Duodenal mucosa (tissue), 2 donors: ENCODE data around the gene LYZL6.

Experiments
- H3K27ac ChIP-seq: one replicate; pipeline ENCODE4 v1.7.0; 2013; ENCODE audit warnings: low read depth, low read length
- H3K27me3 ChIP-seq, 2 donors: one replicate each; pipeline ENCODE4 v1.7.0; 2013; ENCODE audit warnings: low read length in 2 of 2, control low read depth in 1 of 2; ENCODE audit not compliant: insufficient read depth in 2 of 2, control insufficient read depth in 1 of 2
- H3K36me3 ChIP-seq, 2 donors: one replicate each; pipeline ENCODE4 v1.7.0; 2013; ENCODE audit warnings: low read length in 2 of 2, control low read depth in 1 of 2; ENCODE audit not compliant: insufficient read depth in 2 of 2, control insufficient read depth in 1 of 2
- H3K4me1 ChIP-seq, 2 donors: one replicate each; pipeline ENCODE4 v1.7.0; 2013; ENCODE audit warnings: low read length in 2 of 2, control low read depth in 1 of 2; ENCODE audit not compliant: insufficient read depth in 2 of 2, control insufficient read depth in 1 of 2
- H3K4me3 ChIP-seq, 2 donors: one replicate each; pipeline ENCODE4 v1.7.0; 2013; ENCODE audit warnings: low read length in 2 of 2, low read depth in 1 of 2
- H3K9ac ChIP-seq, 2 donors: one replicate each; pipeline ENCODE4 v1.7.0; 2013; ENCODE audit warnings: low read length in 2 of 2, low read depth in 1 of 2
- H3K9me3 ChIP-seq, 2 donors: one replicate each; pipeline ENCODE4 v1.7.0; 2013; ENCODE audit warnings: low read length in 2 of 2, control low read depth in 1 of 2; ENCODE audit not compliant: control insufficient read depth in 1 of 2

The LYZL6 gene, protein sequence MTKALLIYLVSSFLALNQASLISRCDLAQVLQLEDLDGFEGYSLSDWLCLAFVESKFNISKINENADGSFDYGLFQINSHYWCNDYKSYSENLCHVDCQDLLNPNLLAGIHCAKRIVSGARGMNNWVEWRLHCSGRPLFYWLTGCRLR

DNA sequence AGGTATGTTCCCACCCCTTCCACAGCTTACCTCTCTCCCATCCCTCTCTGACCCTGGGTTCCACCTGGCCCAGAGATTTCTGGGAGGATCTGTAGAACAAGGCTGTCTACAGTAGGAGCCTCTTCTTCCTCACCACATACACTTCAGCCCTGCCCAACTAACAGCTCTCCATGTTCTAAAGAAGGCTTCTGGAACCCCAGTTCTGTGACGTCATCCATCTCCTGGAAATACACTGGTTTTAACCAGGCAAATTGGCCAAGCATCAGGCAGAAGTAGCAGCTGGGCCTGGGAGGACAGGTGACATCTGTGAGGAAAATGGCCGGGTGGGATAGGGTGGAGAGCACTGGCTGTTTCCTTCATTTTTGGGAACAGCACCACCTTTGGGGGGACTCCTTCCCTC, at the start of gene LYZL6:
Gene LYZL6 (minus strand): TSS at position 177 of the 400 bp plus-strand sequence. CDS start 4,357 bp downstream, outside the sequence.
- no peak within 1 kb of the TSS for H3K27ac ChIP-seq
- no peaks in the 10 kb centered on the region for H3K9me3 ChIP-seq
- H3K4me1 ChIP-seq = peaks cover 15 to 17% of the 10 kb centered on the region in 2 donors
- no peaks in the 10 kb centered on the region for H3K27me3 ChIP-seq
- H3K4me3 ChIP-seq = peak within 1 kb of the TSS in 1 of 2 donors; percentile 3
- no peak within 1 kb of the TSS for H3K9ac ChIP-seq
- no peaks in the 10 kb centered on the region for H3K36me3 ChIP-seq

DNA sequence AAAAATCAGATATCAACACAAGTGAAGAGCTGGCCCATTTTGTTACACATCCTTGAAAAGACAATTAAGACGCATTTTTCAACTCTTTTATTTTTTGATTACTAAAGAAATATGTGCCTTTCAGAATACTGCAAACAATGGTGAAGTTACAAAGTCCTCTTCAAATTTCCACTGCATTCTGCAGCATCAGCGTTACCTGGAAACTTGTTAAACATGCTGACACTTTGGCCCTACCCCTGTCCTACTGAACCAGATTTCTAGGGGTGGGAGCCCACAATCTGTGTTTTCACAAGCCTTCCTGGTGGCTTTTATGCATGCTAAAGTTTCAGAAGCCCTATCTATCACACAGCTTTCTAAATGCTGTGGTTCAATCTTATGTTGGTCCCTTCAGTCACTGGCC, 47.6 kb upstream of the LYZL6 start:
- H3K9me3 ChIP-seq = peaks cover 0 to 5% of the 10 kb centered on the region in 2 donors
- H3K27me3 ChIP-seq = no peaks in the 10 kb centered on the region
- no peak overlapping the region for H3K4me3 ChIP-seq
- H3K36me3 ChIP-seq = peaks cover 0 to 4% of the 10 kb centered on the region in 2 donors
- no peak overlapping the region for H3K27ac ChIP-seq
- no peaks in the 10 kb centered on the region for H3K4me1 ChIP-seq
- no peak overlapping the region for H3K9ac ChIP-seq

DNA sequence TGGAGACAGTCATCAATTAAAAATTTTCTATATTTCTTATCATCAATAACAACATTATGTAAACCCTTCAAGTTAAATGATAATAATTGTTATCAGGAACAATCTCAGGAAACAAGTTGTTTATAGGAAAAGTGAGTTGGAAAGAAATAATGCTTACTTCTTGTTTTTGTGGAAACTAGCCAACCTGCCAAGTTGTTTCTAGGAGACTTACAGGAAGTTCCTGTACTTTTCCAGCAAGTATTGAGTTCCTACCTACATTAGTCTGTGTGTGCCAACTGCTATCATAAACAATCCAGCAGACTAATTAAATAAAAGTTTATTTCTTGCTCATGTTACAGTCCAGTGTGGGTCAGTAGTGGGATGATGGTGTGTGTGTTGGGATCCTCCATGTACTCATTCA, 44.7 kb upstream of the LYZL6 start:
- Histone ChIP-seq H3K27me3 (no peaks in the 10 kb centered on the region), H3K9me3 (no peaks in the 10 kb centered on the region), H3K9ac (no peak overlapping the region), H3K36me3 (no peaks in the 10 kb centered on the region), H3K4me1 (no peaks in the 10 kb centered on the region), H3K4me3 (no peak overlapping the region), H3K27ac (no peak overlapping the region)

DNA sequence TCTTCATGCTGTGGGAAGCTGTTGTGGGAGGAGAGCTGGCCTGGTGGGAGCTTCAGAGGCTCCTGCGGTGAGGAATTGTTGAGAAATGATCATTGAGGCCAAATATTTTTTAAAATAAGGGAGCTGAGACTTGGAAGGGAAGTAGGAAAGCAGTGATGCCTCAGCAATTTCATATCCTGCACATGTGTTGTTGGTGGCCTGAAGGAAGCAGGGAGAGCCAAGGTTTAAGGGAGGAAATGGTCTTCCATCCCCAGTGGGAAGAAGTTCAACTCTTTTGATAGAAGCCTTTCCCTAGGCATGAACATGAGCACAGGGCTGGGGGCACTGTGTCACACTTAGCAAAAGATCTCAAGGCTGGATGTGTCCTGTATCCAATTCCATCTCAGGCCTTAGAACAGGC, 43.1 kb upstream of the LYZL6 start, which contains the start of gene CCL14:
Gene CCL14 (minus strand): TSS at position 87 of the 400 bp plus-strand sequence. CDS start 80 bp downstream, at position 7.
- Histone ChIP-seq H3K27ac (no peak within 1 kb of the TSS), H3K9me3 (no peaks in the 10 kb centered on the region), H3K4me1 (peaks cover 6 to 8% of the 10 kb centered on the region in 2 donors), H3K27me3 (no peaks in the 10 kb centered on the region), H3K9ac (no peak within 1 kb of the TSS), H3K4me3 (no peak within 1 kb of the TSS), H3K36me3 (no peaks in the 10 kb centered on the region)

DNA sequence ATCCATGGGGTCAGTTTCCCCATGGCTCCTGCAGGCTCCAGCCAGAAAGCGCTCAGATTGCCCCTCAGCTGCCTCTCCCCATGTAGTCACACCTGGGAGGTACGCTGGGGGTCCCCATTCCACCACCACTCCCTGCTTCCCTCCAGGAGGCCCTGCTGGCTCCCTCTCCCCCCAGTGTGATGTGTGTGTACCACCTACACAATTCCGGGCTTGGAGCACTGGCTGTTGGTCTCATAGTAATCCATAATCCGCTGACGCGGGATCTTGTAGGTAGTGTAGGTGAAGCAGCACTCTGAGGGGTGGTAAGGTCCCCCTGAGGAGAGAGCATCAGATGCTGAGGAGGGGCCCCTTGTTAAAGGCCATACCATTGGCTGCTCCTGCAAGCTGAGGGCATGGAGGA, 40.6 kb upstream of the LYZL6 start:
- Histone ChIP-seq H3K27me3 (no peaks in the 10 kb centered on the region), H3K36me3 (no peaks in the 10 kb centered on the region), H3K27ac (no peak overlapping the region), H3K9ac (no peak overlapping the region), H3K4me3 (no peak overlapping the region), H3K9me3 (no peaks in the 10 kb centered on the region), H3K4me1 (peaks cover 17% of the 10 kb centered on the region in 2 donors)

DNA sequence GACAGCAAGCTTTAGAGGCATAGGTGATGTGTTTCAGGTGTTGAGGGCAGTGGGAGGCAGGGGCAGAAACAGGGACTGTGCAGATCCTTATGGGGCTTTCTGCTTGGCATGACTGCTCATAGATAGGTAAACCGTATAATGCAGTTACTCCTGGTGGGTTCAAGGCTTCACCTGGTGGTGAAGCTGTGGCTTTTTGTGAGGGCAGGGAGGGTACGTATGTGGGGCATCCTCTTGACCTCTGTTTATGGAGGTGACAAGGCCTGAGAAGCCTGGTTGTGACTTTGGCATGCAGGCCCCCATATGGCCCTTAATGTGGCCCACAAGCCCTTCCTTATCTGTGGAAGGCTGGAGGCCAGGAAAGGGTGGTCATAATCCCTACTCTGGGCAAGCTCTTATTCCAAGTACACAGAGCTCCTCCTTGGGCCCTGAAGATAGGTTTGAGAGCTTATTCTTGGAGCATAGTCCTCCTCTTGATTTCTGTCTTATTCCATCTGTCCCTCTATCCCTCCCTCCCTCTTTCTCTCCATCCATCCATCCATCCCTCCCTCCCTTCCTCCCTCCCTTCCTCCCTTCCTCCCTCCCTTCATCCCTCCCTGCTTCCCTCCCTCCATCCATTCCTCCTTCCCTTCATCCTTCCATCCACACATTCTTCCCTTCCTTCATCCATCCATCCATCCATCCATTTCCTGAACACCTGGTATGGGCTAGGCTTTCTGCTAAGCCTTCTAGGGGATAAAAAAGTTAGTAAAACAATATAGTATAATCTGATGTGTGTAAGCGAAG, 39.1 kb upstream of the LYZL6 start:
- Histone ChIP-seq H3K27ac (no peak overlapping the region), H3K9me3 (no peaks in the 10 kb centered on the region), H3K4me3 (no peak overlapping the region), H3K27me3 (no peaks in the 10 kb centered on the region), H3K36me3 (no peaks in the 10 kb centered on the region), H3K4me1 (peaks cover 17% of the 10 kb centered on the region in 2 donors), H3K9ac (no peak overlapping the region)

DNA sequence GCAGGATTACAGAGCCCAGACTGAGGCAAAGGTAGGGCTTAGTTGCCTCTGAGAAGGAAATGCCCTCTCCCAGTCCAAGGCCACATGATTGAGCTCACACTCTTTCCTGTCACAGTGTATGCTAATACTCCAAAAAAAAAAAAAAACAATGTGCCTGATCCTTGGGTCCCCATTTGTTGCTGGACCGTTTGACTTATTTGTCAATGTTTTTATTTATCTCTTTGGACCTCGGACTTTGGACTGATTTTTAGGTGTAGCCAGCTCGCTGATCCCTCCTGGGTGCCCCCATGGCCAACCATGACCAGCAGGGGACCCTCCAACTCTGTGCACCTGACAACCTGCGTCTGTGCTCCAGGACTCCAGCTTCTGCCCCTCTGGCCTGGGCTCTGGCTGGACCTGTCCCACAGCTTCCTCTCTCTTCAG, 38.4 kb upstream of the LYZL6 start:
- Histone ChIP-seq H3K9ac (no peak overlapping the region), H3K4me3 (no peak overlapping the region), H3K9me3 (no peaks in the 10 kb centered on the region), H3K4me1 (peaks cover 17% of the 10 kb centered on the region in 2 donors), H3K27me3 (no peaks in the 10 kb centered on the region), H3K27ac (no peak overlapping the region), H3K36me3 (no peaks in the 10 kb centered on the region)

DNA sequence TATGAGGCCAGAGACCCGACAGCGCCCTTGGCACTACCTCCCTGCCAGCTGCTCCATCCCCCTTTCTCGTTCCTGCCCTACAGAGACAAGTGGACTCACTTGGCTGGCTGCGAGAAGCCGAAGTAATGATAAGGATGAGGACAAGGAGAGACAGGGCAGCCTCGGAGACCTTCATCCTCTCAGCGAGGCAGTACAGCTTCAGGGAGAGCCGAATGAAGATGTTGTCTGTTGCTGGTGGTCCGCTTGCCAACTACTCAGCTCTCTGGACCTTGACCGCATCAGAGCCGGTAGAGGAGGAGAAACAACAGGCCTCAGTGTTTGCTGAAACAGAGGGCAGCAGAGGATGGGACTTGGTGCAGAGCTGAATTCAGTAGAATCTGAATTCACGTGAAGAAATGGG, 37.7 kb upstream of the LYZL6 start, which contains the start of gene CCL16:
Gene CCL16 (minus strand): TSS at position 252 of the 400 bp plus-strand sequence. CDS start 77 bp downstream, at position 175.
- no peak within 1 kb of the TSS for H3K9ac ChIP-seq
- no peaks in the 10 kb centered on the region for H3K36me3 ChIP-seq
- no peaks in the 10 kb centered on the region for H3K27me3 ChIP-seq
- H3K4me3 ChIP-seq = no peak within 1 kb of the TSS
- H3K27ac ChIP-seq = no peak within 1 kb of the TSS
- no peaks in the 10 kb centered on the region for H3K9me3 ChIP-seq
- H3K4me1 ChIP-seq = peaks cover 17 to 20% of the 10 kb centered on the region in 2 donors

DNA sequence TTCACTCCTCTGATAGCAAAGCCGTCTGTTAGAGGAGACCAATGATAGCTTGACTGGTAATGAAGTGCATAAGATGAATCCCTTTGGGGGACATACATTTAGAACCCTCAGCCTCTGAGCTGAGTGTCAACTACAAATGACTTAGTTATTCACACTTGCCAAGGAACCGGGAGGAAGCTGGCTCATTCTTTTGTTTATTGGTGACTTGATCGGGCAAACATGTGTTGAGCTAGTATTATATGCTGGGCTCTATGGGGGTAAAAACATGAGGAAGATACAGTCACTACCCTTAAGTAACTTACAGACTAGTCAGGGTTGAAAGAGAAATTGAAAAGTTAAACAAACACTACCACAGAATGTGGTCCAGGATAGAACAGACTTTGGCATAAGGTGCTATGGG, 34.8 kb upstream of the LYZL6 start:
- H3K4me3 ChIP-seq = no peak overlapping the region
- no peak overlapping the region for H3K27ac ChIP-seq
- H3K9me3 ChIP-seq = no peaks in the 10 kb centered on the region
- H3K27me3 ChIP-seq = no peaks in the 10 kb centered on the region
- no peaks in the 10 kb centered on the region for H3K36me3 ChIP-seq
- no peak overlapping the region for H3K9ac ChIP-seq
- peaks cover 24 to 30% of the 10 kb centered on the region in 2 donors for H3K4me1 ChIP-seq

DNA sequence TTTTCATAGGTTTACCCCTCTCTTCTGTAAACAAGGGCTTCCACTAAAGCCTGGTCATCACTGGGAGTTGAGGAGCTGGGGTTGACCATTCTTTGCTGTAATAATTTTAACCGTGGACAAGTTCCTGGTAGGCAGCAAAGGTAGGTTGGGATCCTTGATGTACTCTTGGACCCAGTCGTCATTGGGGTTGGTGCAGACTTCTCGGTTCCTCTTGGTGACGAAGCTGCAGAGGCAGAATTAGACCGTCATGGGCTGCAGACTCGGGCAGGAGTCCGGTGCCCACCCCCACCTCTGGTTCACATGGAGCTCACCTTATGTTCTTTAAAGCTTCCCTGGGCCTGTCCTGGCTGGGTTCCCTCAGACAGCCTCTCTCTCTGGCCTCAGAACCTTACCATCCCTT, 34.0 kb upstream of the LYZL6 start:
- H3K4me3 ChIP-seq = no peak overlapping the region
- no peaks in the 10 kb centered on the region for H3K36me3 ChIP-seq
- no peaks in the 10 kb centered on the region for H3K9me3 ChIP-seq
- H3K27ac ChIP-seq = no peak overlapping the region
- H3K4me1 ChIP-seq = peaks cover 27 to 37% of the 10 kb centered on the region in 2 donors
- H3K27me3 ChIP-seq = no peaks in the 10 kb centered on the region
- H3K9ac ChIP-seq = no peak overlapping the region
